GM12878 (cell line): ENCODE results near the gene TFF1. TPM values are rescaled to one million over a fixed set of nuclear protein-coding genes. Genes with fewer than 3 reads are reported as not detected.

ENCODE experiments used
- ATAC-seq: fragments of 200-7000 bp; cut with Tn5 transposase; 3 replicates; pipeline ENCODE4 v1.9.1; 2020; ENCODE audit warnings: mild to moderate bottlenecking, moderate library complexity
- BruUV-seq: library from RNA; stranded (reverse); fragments of 400-500 nt; replicated peaks from 2 replicates; lab custom pipeline; 2021; lab: Mats Ljungman, UMichigan
- CTCF ChIA-PET: fragments of 300-600 bp; sonication (Branson Sonifier 250); formaldehyde crosslinking; extraction: SDS; loops from one replicate; lab custom pipeline; 2021; ENCODE audit warnings: inconsistent platforms; lab: Yijun Ruan, JAX
- POLR2A ChIA-PET: fragments of 350-600 bp; formaldehyde crosslinking; extraction: SDS; loops from one replicate; lab custom pipeline; 2021; ENCODE audit warnings: inconsistent platforms; lab: Charles Lee
- RAD21 ChIA-PET: fragments of 300-600 bp; sonication (Branson Sonifier 250); formaldehyde crosslinking; loops from one replicate; lab custom pipeline; 2023; ENCODE audit warnings: antibody characterized with exemption; ENCODE audit not compliant: unreplicated experiment; lab: Charles Lee
- SMC1A ChIA-PET: fragments of 300-600 bp; sonication (Branson Sonifier 250); formaldehyde crosslinking; loops from one replicate; lab custom pipeline; 2023; ENCODE audit not compliant: unreplicated experiment, uncharacterized antibody; lab: Charles Lee
- DNase-seq: peaks from one replicate; pipeline ENCODE4 v3.0.0-alpha.2; 2011; ENCODE audit warnings: low read depth, low spot score
- FAIRE-seq: peaks from 3 replicates; lab custom pipeline; 2011; peaks lifted over from hg19 to GRCh38; lab: Jason Lieb, UNC
- H2AFZ ChIP-seq: 2 replicates; pipeline ENCODE4 v1.6.0; 2011; ENCODE audit warnings: low read depth, low read length, control low read depth; ENCODE audit not compliant: control insufficient read depth
- H3K27ac ChIP-seq: 2 replicates; pipeline ENCODE4 v1.5.1; 2011; ENCODE audit warnings: control low read depth; ENCODE audit not compliant: control insufficient read depth, insufficient read depth
- H3K27me3 ChIP-seq, 2 experiments: replicated peaks in 1 of 2; 2 replicates each; pipeline versions ENCODE4 v1.6.0 to v1.6.1; 2011; ENCODE audit warnings: low read length in 1 of 2; ENCODE audit not compliant: control insufficient read depth in 2 of 2, insufficient read depth in 2 of 2
- H3K36me3 ChIP-seq, 2 experiments: 2 replicates each; pipeline ENCODE4 v1.5.1; 2011; ENCODE audit warnings: low read length in 1 of 2; ENCODE audit not compliant: control insufficient read depth in 2 of 2, insufficient read depth in 2 of 2
- H3K4me1 ChIP-seq: 2 replicates; pipeline ENCODE4 v1.6.1; 2011; ENCODE audit warnings: mild to moderate bottlenecking, low read length, moderate library complexity, mixed read lengths; ENCODE audit not compliant: control insufficient read depth, insufficient read depth
- H3K4me2 ChIP-seq: 2 replicates; pipeline ENCODE4 v1.6.0; 2011; ENCODE audit warnings: control low read depth; ENCODE audit not compliant: control insufficient read depth, insufficient read depth
- H3K4me3 ChIP-seq: fragments of 200-600 bp; sonication (generic); 2 replicates; pipeline ENCODE4 v1.5.1; 2016
- H3K79me2 ChIP-seq: 2 replicates; pipeline ENCODE4 v1.6.0; 2011; ENCODE audit warnings: low read length; ENCODE audit not compliant: control insufficient read depth, insufficient read depth
- H3K9ac ChIP-seq: 2 replicates; pipeline ENCODE4 v1.8.0; 2011; ENCODE audit warnings: low read length, control low read depth, mixed read lengths; ENCODE audit not compliant: control insufficient read depth, insufficient read depth
- H3K9me3 ChIP-seq: replicated peaks from 3 replicates; pipeline ENCODE4 v1.5.1; 2011; ENCODE audit warnings: mild to moderate bottlenecking, low read length; ENCODE audit not compliant: control insufficient read depth, insufficient read depth
- H4K20me1 ChIP-seq: 2 replicates; pipeline ENCODE4 v1.6.0; 2011; ENCODE audit not compliant: control insufficient read depth, insufficient read depth
- CREB1 ChIP-seq: IDR thresholded peaks from 2 replicates; pipeline ENCODE4 v1.6.1; 2012; ENCODE audit warnings: low read depth, mild to moderate bottlenecking, inconsistent platforms
- DPF2 ChIP-seq: fragments of 450-650 bp; IDR thresholded peaks from 2 replicates; pipeline ENCODE4 v1.6.1; 2017; ENCODE audit warnings: mild to moderate bottlenecking
- GABPA ChIP-seq: IDR thresholded peaks from 2 replicates; pipeline ENCODE4 v1.6.1; 2014; ENCODE audit warnings: antibody characterized with exemption, low read depth, mild to moderate bottlenecking, inconsistent platforms
- PML ChIP-seq: IDR thresholded peaks from 2 replicates; pipeline ENCODE4 v1.6.1; 2012; ENCODE audit warnings: low read length, inconsistent platforms
- RB1 ChIP-seq: fragments of 450-650 bp; formaldehyde crosslinking; IDR thresholded peaks from 2 replicates; pipeline ENCODE4 v1.6.1; 2017; ENCODE audit warnings: mild to moderate bottlenecking, borderline replicate concordance
- SKIL ChIP-seq: fragments of 450-650 bp; IDR thresholded peaks from 2 replicates; pipeline ENCODE4 v1.6.1; 2017; ENCODE audit warnings: mild to moderate bottlenecking, low read depth, inconsistent platforms; ENCODE audit not compliant: poor library complexity, severe bottlenecking
- SPI1 ChIP-seq: IDR thresholded peaks from 2 replicates; pipeline ENCODE4 v1.6.1; 2011; ENCODE audit warnings: low read depth, mild to moderate bottlenecking, low read length, moderate library complexity, borderline replicate concordance; ENCODE audit not compliant: insufficient read depth
- SRF ChIP-seq, 2 experiments: IDR thresholded peaks; 2 replicates each; pipeline ENCODE4 v1.6.1; 2011; ENCODE audit warnings: low read depth in 2 of 2, low read length in 2 of 2, mild to moderate bottlenecking in 1 of 2, moderate library complexity in 1 of 2
- TAF1 ChIP-seq: IDR thresholded peaks from 2 replicates; pipeline ENCODE4 v1.6.1; 2011; ENCODE audit warnings: mild to moderate bottlenecking, low read depth, low read length, borderline replicate concordance
- TCF3 ChIP-seq: IDR thresholded peaks from 2 replicates; pipeline ENCODE4 v1.6.1; 2012; ENCODE audit warnings: low read depth, mild to moderate bottlenecking, low read length, borderline replicate concordance; ENCODE audit not compliant: insufficient read depth
- ZNF384 ChIP-seq: IDR thresholded peaks from 2 replicates; pipeline ENCODE4 v1.6.1; 2012; ENCODE audit warnings: low read depth, mild to moderate bottlenecking, low read length, improper control_type of control experiment, borderline replicate concordance
- WGBS: methylation state at CpG from one replicate; pipeline ENCODE4 v1.1.6; 2016; ENCODE audit warnings: low lambda C conversion rate; ENCODE audit not compliant: insufficient replicate concordance, insufficient coverage; ENCODE audit errors: missing lambda C conversion rate; 5-methylcytosine and 5-hydroxymethylcytosine counted together
- in situ Hi-C: fragments of 300-500 bp; cut with MboI; formaldehyde crosslinking; loops from 9 replicates; pipeline ENCODE4 v1.14.3; 2018; ENCODE audit warnings: mixed read lengths
- intact Hi-C: fragments of 100-400 bp; cut with micrococcal nuclease; formaldehyde crosslinking; loops from one replicate; pipeline ENCODE4 v1.14.2; 2022; ENCODE audit not compliant: unreplicated experiment
- polyA plus RNA-seq, 11 experiments: library from polyadenylated mRNA; depleted of rRNA in 4 of 11; unstranded in 6 of 11; stranded (reverse) in 5 of 11; fragments of >200 nt; fragmentation: Nextera tagmentation in 4 of 11; fragmentation: Illumina TruSeq in 1 of 11; extraction: Ambion mirVana in 4 of 11; extraction: Trizol in 1 of 11; gene quantifications; 1 replicate in 1 of 11; 2 replicates in 10 of 11; pipeline versions ENCODE4 v1.2.1 to v1.2.3, GENCODE V29; 2011 to 2016; ENCODE audit warnings: inconsistent platforms in 2 of 11, missing spikeins in 2 of 11, low read depth in 1 of 11
- total RNA-seq, 4 experiments: library from RNA; depleted of rRNA in 3 of 4; stranded (reverse); fragments of >200 nt in 3 of 4; fragmentation: Illumina TruSeq in 1 of 4; extraction: Trizol in 1 of 4; gene quantifications; 2 replicates each; pipeline versions ENCODE4 v1.2.1 to v1.2.3, GENCODE V29; 2013 to 2021

The TFF1 gene
- total and polyA plus RNA-seq, 10 of the 15 experiments (the other 5 are each of a cell fraction or from before 2014, with no cell fraction given) = 0.13 TPM; not detected in 9

GRCh38 chr21:42397746-42398394 lies 31.5 kb upstream of the TFF1 start:
- Histone ChIP-seq H3K27ac (no peak overlapping the region), H3K79me2 (peaks cover 4% of the 10 kb centered on the region), H2AFZ (no peak overlapping the region), H3K4me3 (no peak overlapping the region), H3K4me1 (peaks cover 16% of the 10 kb centered on the region), H3K9me3 (peaks cover 5% of the 10 kb centered on the region; the same call in 1 of the 3 replicates), H3K36me3 (no peaks in the 10 kb centered on the region), H3K9ac (no peak overlapping the region), H4K20me1 (no peaks in the 10 kb centered on the region), H3K4me2 (no peak overlapping the region), H3K27me3 (no peaks in the 10 kb centered on the region)
- intact Hi-C loops = no loop called here
- CTCF ChIA-PET = interaction anchor here (1.3 to 1.4 kb wide), 2 partner anchors 13 to 14 kb away, joined by 3 to 5 read pairs; no protein-coding TSS in a partner anchor
- DNase-seq (no peak), ATAC-seq (no peak), FAIRE-seq (no peak)
- RAD21 ChIA-PET = interaction anchor here (1.2 to 3.2 kb wide), 4 partner anchors 11 to 44 kb away, joined by 6 to 19 read pairs (median 6); no protein-coding TSS in a partner anchor
- POLR2A ChIA-PET = interaction anchor here (0.9 to 3.5 kb wide), 4 partner anchors 11 to 25 kb away, joined by 3 to 16 read pairs (median 4); no protein-coding TSS in a partner anchor
- TF ChIP-seq ZNF384 = no peak
- TF ChIP-seq RB1 = no peak
- WGBS = 79% methylated on average over 14 of the region's 14 CpGs
- no TSS peak for BruUV-seq
- in situ Hi-C loops = no loop called here
- SMC1A ChIA-PET = interaction anchor here (0.9 to 2.7 kb wide), 11 partner anchors 11 to 138 kb away, joined by 3 to 12 read pairs (median 5); no protein-coding TSS in a partner anchor

- Histone ChIP-seq H3K4me2 (no peak overlapping the region), H3K79me2 (peaks cover 9% of the 10 kb centered on the region), H3K9ac (no peak overlapping the region), H3K27me3 (no peaks in the 10 kb centered on the region), H4K20me1 (no peaks in the 10 kb centered on the region), H3K27ac (no peak overlapping the region), H2AFZ (no peak overlapping the region), H3K36me3 (no peaks in the 10 kb centered on the region), H3K9me3 (peaks cover 5% of the 10 kb centered on the region; the same call in 1 of the 3 replicates), H3K4me3 (no peak overlapping the region), H3K4me1 (peaks cover 24% of the 10 kb centered on the region)
- ATAC-seq (no peak), DNase-seq (no peak), FAIRE-seq (no peak)
- ChIA-PET SMC1A (interaction anchor here (1.1 to 2.4 kb wide), 6 partner anchors 12 to 62 kb away, joined by 3 to 12 read pairs (median 4); no protein-coding TSS in a partner anchor), CTCF (no interaction called here), RAD21 (interaction anchor here (1.2 to 1.8 kb wide), 2 partner anchors 26 to 44 kb away, joined by 3 to 6 read pairs; no protein-coding TSS in a partner anchor), POLR2A (interaction anchor here (0.8 kb wide), 1 partner anchor 24 kb away, joined by 3 read pairs; no protein-coding TSS in a partner anchor)
- in situ Hi-C loops (no loop called here), intact Hi-C loops (no loop called here)
- BruUV-seq = no TSS peak
- 64% methylated on average over 19 of the region's 19 CpGs for WGBS
- TF ChIP-seq TAF1 (no peak), GABPA (no peak), SRF (IDR thresholded peaks at IDR 0.05; ENCODE audit: low read depth in 2 of 2, low read length in 2 of 2) (no peak), SPI1 (no peak), CREB1 (no peak), SKIL (no peak), PML (no peak), TCF3 (no peak), DPF2 (no peak)
These were observed 30.7 kb upstream of the TFF1 start for GRCh38 chr21:42396799-42397745.
